ENCODE data around the gene PSMB4. TPM values are rescaled to one million over a fixed set of nuclear protein-coding genes. Genes with fewer than 3 reads are reported as not detected.

PSMB4 gene
- total RNA-seq, 1 experiment from 2014 or later, result 413 TPM

DNA sequence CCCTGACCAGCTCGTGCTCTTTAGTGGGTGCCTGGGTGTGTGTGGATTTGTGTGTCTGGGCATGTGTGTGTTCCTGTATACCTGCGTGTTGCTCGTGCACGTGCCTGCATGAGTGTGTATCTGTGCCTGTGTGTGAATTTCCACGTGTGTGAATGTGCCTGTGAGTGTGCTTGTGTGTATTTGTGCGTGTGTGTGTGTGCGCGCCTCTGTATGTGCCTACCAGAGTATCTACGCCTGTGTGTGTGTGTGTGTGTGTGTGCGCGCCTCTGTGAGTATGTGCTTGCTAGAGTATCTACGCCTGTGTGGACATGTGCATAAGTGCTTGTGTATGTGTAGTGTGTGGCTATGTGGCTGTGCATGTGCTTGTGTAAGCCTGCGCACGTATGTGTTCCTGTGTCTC lies 26.2 kb upstream of the PSMB4 start:
- no peak overlapping the region for H3K4me2 ChIP-seq (ENCODE audit: insufficient read depth, insufficient read length, low read length)
- no peaks in the 10 kb centered on the region for H3K36me3 Mint-ChIP-seq (ENCODE audit: insufficient read depth in 1 of 3, low read depth in 3 of 3)
- H3K23ac ChIP-seq (ENCODE audit: insufficient read length, low read depth, low read length), result no peak overlapping the region
- no peak overlapping the region for H3K4ac ChIP-seq (ENCODE audit: low read depth, low read length)
- no peak for DNase-seq
- H3K9me3 Mint-ChIP-seq, result no peaks in the 10 kb centered on the region; a peak in 1 of 5 replicates
- H2AK5ac ChIP-seq (ENCODE audit: insufficient read length, low read length), result no peak overlapping the region
- WGBS (ENCODE audit: extremely low coverage, insufficient read length, low lambda C conversion rate), result no CpG with 5 or more reads among the region's 14 CpGs
- no peaks in the 10 kb centered on the region for H3K27me3 Mint-ChIP-seq (ENCODE audit: low read depth)
- TF ChIP-seq, protein P1, sequence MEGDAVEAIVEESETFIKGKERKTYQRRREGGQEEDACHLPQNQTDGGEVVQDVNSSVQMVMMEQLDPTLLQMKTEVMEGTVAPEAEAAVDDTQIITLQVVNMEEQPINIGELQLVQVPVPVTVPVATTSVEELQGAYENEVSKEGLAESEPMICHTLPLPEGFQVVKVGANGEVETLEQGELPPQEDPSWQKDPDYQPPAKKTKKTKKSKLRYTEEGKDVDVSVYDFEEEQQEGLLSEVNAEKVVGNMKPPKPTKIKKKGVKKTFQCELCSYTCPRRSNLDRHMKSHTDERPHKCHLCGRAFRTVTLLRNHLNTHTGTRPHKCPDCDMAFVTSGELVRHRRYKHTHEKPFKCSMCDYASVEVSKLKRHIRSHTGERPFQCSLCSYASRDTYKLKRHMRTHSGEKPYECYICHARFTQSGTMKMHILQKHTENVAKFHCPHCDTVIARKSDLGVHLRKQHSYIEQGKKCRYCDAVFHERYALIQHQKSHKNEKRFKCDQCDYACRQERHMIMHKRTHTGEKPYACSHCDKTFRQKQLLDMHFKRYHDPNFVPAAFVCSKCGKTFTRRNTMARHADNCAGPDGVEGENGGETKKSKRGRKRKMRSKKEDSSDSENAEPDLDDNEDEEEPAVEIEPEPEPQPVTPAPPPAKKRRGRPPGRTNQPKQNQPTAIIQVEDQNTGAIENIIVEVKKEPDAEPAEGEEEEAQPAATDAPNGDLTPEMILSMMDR (conservative IDR thresholded peaks at IDR 0.05), result no peak
- H4K5ac ChIP-seq (ENCODE audit: insufficient read length, low read depth, low read length), result no peak overlapping the region
- no peaks in the 10 kb centered on the region for H3K79me2 ChIP-seq (ENCODE audit: insufficient read depth, low read length)
- no peaks in the 10 kb centered on the region for H3K9me3 ChIP-seq (ENCODE audit: control insufficient read depth, low read depth, low read length)
- H3K23me2 ChIP-seq (ENCODE audit: insufficient read length, low read depth, low read length, poor library complexity, severe bottlenecking), result no peaks in the 10 kb centered on the region
- H3K14ac ChIP-seq (ENCODE audit: insufficient read depth, low read length), result no peak overlapping the region; the same call in 1 of the 2 replicates
- no peaks in the 10 kb centered on the region for H3K79me1 ChIP-seq (ENCODE audit: insufficient read depth, low read depth, low read length, poor library complexity, severe bottlenecking)
- H2BK5ac ChIP-seq (ENCODE audit: insufficient read length, low read length), result no peak overlapping the region
- no peak overlapping the region for H2BK120ac ChIP-seq (ENCODE audit: low read depth, low read length, poor library complexity, severe bottlenecking)
- no peak overlapping the region for H4K8ac ChIP-seq (replicated peaks; ENCODE audit: insufficient read length, low read depth, low read length)
- H3K56ac ChIP-seq (ENCODE audit: insufficient read length, low read depth, low read length), result no peak overlapping the region
- H3K9ac ChIP-seq (ENCODE audit: extremely low read depth, insufficient read length, low read length), result no peak overlapping the region
- H3K27me3 ChIP-seq (ENCODE audit: insufficient read depth, low read length), result no peaks in the 10 kb centered on the region
- no peak overlapping the region for H3K27ac ChIP-seq (ENCODE audit: insufficient read length, low read depth, low read length)
- no peak overlapping the region for H2AFZ ChIP-seq (ENCODE audit: low read length)
- no peak overlapping the region for H3K4me3 Mint-ChIP-seq
- H4K20me1 ChIP-seq (ENCODE audit: control insufficient read depth, insufficient read depth, insufficient read length), result no peaks in the 10 kb centered on the region
- H2BK12ac ChIP-seq (ENCODE audit: insufficient read length, low read depth, low read length), result no peak overlapping the region
- no peak overlapping the region for H3K18ac ChIP-seq (ENCODE audit: insufficient read length, low read depth, low read length)
- H2BK15ac ChIP-seq (ENCODE audit: low read depth, low read length), result no peak overlapping the region
- H3K4me1 Mint-ChIP-seq, result peaks cover 15 to 34% of the 10 kb centered on the region in 2 experiments
- no peak overlapping the region for H2BK20ac ChIP-seq (ENCODE audit: low read depth, low read length, poor library complexity, severe bottlenecking)
- H3K4me1 ChIP-seq (ENCODE audit: insufficient read depth, low read length), result no peaks in the 10 kb centered on the region
- no peak overlapping the region for H3K27ac Mint-ChIP-seq
- no peak overlapping the region for H3T11ph ChIP-seq (ENCODE audit: low read length)
- H4K91ac ChIP-seq (ENCODE audit: insufficient read length, low read depth, low read length), result no peak overlapping the region
